HG03432 (cell line): ENCODE measurements around the gene ZDHHC11.

Experiments used
- ATAC-seq: cut with Tn5 transposase; IDR thresholded peaks from one replicate; pipeline ENCODE4 v1.9.1; 2021; ENCODE audit warnings: mild to moderate bottlenecking, moderate library complexity; ENCODE audit not compliant: unreplicated experiment

ZDHHC11 gene, protein sequence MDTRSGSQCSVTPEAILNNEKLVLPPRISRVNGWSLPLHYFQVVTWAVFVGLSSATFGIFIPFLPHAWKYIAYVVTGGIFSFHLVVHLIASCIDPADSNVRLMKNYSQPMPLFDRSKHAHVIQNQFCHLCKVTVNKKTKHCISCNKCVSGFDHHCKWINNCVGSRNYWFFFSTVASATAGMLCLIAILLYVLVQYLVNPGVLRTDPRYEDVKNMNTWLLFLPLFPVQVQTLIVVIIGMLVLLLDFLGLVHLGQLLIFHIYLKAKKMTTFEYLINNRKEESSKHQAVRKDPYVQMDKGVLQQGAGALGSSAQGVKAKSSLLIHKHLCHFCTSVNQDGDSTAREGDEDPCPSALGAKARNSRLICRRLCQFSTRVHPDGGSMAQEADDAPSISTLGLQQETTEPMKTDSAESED

DNA sequence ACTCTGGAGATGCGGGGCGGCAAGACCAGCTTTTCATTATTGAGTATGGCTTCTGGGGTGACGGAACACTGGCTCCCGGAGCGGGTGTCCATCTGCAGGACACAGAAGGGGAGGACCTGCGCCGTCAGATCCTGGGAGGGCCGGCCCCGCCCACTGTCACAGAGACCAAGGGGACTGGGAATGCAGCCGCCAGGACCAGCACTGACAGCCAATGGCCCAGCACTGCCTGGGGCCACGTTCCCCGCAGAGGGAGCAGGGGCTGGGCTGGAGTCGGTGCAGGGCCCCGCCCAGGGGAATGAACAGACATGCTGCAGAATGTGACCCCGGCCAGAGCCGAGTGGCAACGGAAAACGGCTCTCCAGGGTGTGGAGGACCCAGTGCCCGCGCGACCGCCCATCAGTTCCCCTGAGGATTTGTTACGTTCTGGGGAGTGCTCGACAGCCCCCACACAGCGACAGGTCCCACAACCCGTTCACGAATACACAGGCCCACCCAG lies at the start of gene ZDHHC11:
Gene ZDHHC11 (minus strand): TSS at position 476 of the 496 bp plus-strand sequence. CDS start 384 bp downstream, at position 92.
- no peak for ATAC-seq

GRCh38 chr5:893711-894110 lies 42.9 kb upstream of the ZDHHC11 start:
- no peak for ATAC-seq

- ATAC-seq: peak; percentile 14
Observed at GRCh38 chr5:893137-893506, 42.3 kb upstream of the ZDHHC11 start.

- peak; percentile 97 for ATAC-seq
Observed at GRCh38 chr5:892394-893136, 41.8 kb upstream of the ZDHHC11 start, which contains the start of the genes BRD9 and TRIP13. TSS of gene BRD9 (minus strand) at chr5:892801. CDS start at chr5:892657, 144 bp downstream. TSS of gene TRIP13 (plus strand) at chr5:892884. CDS start at chr5:892999, 115 bp downstream.

- ATAC-seq: peak; percentile 11
Observed at GRCh38 chr5:891837-892393, 41.1 kb upstream of the ZDHHC11 start.

GRCh38 chr5:891117-891836 lies 40.5 kb upstream of the ZDHHC11 start:
- no peak for ATAC-seq

GRCh38 chr5:889075-889710 lies 38.4 kb upstream of the ZDHHC11 start:
- ATAC-seq: no peak

- no peak for ATAC-seq
Observed at GRCh38 chr5:888638-889035, 37.9 kb upstream of the ZDHHC11 start.

- no peak for ATAC-seq
Observed at GRCh38 chr5:887947-888637, 37.3 kb upstream of the ZDHHC11 start.

DNA sequence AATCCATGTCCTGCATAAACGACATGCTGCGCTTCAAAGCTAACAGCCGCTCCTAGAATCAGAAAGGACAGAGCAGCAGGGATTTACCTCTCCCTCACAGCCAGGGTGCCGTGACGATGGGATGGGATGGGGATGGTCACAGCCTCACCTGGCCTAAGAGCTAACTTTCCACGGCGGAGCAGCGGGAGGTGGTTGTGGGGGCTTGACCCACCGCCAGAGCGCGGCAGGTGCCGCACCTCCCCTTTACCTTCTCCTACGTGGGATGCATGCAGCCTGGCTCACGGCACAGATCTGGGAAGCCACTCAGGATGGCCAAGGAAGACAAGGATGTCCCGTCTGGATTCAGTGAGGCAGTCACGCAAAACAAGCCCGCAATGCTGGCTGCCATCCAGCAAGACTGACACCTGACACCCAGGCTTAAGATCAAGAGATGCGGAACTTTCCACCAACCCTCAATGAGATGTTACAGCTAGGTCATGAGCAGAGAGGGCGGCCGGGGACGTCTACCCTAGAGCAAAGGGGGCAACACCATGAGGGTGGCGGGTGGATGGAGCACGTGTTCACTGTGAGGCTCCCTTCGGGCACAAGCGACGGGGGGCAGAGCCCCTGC lies 36.0 kb upstream of the ZDHHC11 start:
- no peak for ATAC-seq

DNA sequence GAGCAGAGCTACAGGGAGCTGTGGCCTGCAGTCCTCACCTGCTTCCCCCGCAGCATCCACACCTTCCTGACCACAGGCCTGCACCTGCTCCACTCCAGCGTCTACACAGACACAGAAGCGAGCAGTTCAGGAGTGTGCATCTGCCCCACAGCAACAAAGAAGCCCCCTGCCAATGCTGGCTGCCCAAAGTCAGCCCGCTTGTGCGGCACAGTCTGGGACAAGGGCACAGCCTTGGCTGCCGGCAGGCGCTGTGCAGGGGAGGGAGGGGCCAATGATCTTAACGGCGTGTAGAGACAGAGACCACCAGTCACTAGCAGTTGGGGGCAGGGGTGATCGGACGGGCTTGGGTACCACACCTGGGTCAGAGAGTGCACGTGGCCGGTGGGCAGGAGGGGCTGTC lies 35.2 kb upstream of the ZDHHC11 start:
- ATAC-seq: no peak

DNA sequence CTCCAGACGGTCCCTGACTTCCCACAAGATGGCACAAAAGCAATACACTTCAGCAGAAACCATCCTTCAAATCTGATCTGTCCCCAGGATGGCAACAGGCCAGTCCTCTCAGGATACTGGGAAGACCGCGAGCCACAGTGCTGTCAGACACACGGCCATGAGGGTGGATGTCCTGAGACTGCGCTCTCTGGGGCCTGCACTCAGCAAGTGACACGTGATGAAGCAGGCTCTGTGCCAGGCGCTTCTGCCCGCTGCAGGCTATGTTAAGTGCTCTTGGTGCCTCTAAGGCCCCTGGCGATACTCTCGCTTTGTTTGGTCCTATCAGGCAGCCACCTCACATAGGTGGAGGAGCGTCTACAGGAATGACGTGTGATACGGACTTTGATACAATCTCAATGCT lies 34.7 kb upstream of the ZDHHC11 start:
- ATAC-seq: no peak

- ATAC-seq: no peak
Observed at GRCh38 chr5:885127-885442, 34.3 kb upstream of the ZDHHC11 start.

GRCh38 chr5:884345-885126 lies 33.8 kb upstream of the ZDHHC11 start:
- ATAC-seq: no peak

- no peak for ATAC-seq
Observed at GRCh38 chr5:883475-884181, 32.8 kb upstream of the ZDHHC11 start.

- no peak for ATAC-seq
Observed at GRCh38 chr5:882253-883183, 31.7 kb upstream of the ZDHHC11 start.

DNA sequence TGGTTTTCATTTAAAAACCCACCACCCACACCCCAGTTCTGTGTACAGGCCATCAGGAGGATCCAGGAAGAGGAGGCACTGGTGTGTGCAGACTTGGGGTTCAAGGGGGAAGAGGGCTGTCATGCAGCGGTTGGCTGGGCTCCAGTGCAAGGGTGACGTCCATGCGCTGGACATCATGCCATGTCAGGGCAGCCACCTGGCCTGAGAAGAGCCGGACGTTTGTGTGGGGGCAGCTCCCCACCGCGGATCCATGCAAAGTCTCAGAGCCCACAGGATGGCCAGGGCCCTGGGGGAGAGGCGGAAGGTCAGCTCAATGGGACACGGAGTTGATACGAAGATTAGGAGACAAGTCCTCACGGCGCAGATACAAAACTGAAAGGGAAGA lies 30.8 kb upstream of the ZDHHC11 start:
- ATAC-seq: no peak
